Activated CD8-positive, alpha-beta T cell treated with anti-CD3 and anti-CD28 coated beads for 36 hours (primary cell): ENCODE data around the gene PALS2. TPM values are rescaled to one million over a fixed set of nuclear protein-coding genes. Genes with fewer than 3 reads are reported as not detected.

ENCODE experiments used
- ATAC-seq: fragments of 200-7000 bp; cut with Tn5 transposase; one replicate; pipeline ENCODE4 v1.10.0; 2021; ENCODE audit warnings: mild to moderate bottlenecking, moderate library complexity
- CTCF ChIA-PET: fragments of 350-600 bp; sonication (Branson Sonifier 250); formaldehyde crosslinking; loops from one replicate; lab custom pipeline; 2021; ENCODE audit warnings: antibody characterized with exemption; lab: Charles Lee
- POLR2A ChIA-PET: fragments of 350-600 bp; sonication (Branson Sonifier 250); formaldehyde crosslinking; loops from one replicate; lab custom pipeline; 2021; ENCODE audit warnings: antibody characterized with exemption; lab: Charles Lee
- DNase-seq: peaks from one replicate; pipeline ENCODE4 v3.0.0-alpha.2; 2020
- H3K27ac Mint-ChIP-seq: one replicate; pipeline ENCODE4 v1.8.0; 2021; ENCODE audit warnings: mild to moderate bottlenecking, mixed read lengths
- H3K27me3 Mint-ChIP-seq: one replicate; pipeline ENCODE4 v1.8.0; 2021; ENCODE audit warnings: mixed read lengths
- H3K36me3 Mint-ChIP-seq: one replicate; pipeline ENCODE4 v1.8.0; 2021; ENCODE audit warnings: low read depth, mixed read lengths
- H3K4me1 Mint-ChIP-seq: one replicate; pipeline ENCODE4 v1.8.0; 2021; ENCODE audit warnings: low read depth, mixed read lengths
- H3K4me3 Mint-ChIP-seq: one replicate; pipeline ENCODE4 v1.8.0; 2021; ENCODE audit warnings: mild to moderate bottlenecking, moderate library complexity, mixed read lengths
- H3K9me3 Mint-ChIP-seq: one replicate; pipeline ENCODE4 v1.8.0; 2021; ENCODE audit warnings: mixed read lengths
- CTCF ChIP-seq: fragments of 200-600 bp; IDR thresholded peaks from one replicate; pipeline ENCODE4 v1.8.0; 2022; ENCODE audit warnings: antibody characterized with exemption, mild to moderate bottlenecking
- intact Hi-C: fragments of 100-400 bp; cut with micrococcal nuclease; formaldehyde crosslinking; loops from one replicate; pipeline ENCODE4 v1.10.0; 2022
- total RNA-seq, 2 experiments: library from RNA; stranded (reverse); gene quantifications; one replicate each; pipeline ENCODE4 v1.2.3, GENCODE V29; 2021

Gene PALS2
- total RNA-seq, 2 experiments from 2014 or later = 32.6 to 40.4 TPM

GRCh38 chr7:24608504-24608903 lies 35.3 kb downstream of the PALS2 start:
- CTCF ChIA-PET = no interaction called here
- DNase-seq (no peak), ATAC-seq (no peak)
- H3K27ac Mint-ChIP-seq = no peak overlapping the region
- no peak for TF ChIP-seq CTCF
- H3K4me1 Mint-ChIP-seq = peaks cover 23% of the 10 kb centered on the region
- POLR2A ChIA-PET = no interaction called here
- peaks cover under 1% of the 10 kb centered on the region for H3K9me3 Mint-ChIP-seq
- H3K36me3 Mint-ChIP-seq = peaks cover 9% of the 10 kb centered on the region
- intact Hi-C loops = no loop called here
- no peak overlapping the region for H3K4me3 Mint-ChIP-seq
- H3K27me3 Mint-ChIP-seq = no peaks in the 10 kb centered on the region

- no peak for TF ChIP-seq CTCF
- DNase-seq (no peak), ATAC-seq (no peak)
- H3K36me3 Mint-ChIP-seq = peaks cover 11% of the 10 kb centered on the region
- peaks cover 23% of the 10 kb centered on the region for H3K4me1 Mint-ChIP-seq
- CTCF ChIA-PET = no interaction called here
- H3K9me3 Mint-ChIP-seq = peaks cover 5% of the 10 kb centered on the region
- H3K4me3 Mint-ChIP-seq = no peak overlapping the region
- POLR2A ChIA-PET = no interaction called here
- intact Hi-C loops = no loop called here
- H3K27me3 Mint-ChIP-seq = no peaks in the 10 kb centered on the region
- no peak overlapping the region for H3K27ac Mint-ChIP-seq
These were observed 35.8 kb downstream of the PALS2 start for GRCh38 chr7:24609059-24609458.

GRCh38 chr7:24609570-24609969 lies 36.3 kb downstream of the PALS2 start:
- Mint-ChIP-seq H3K4me3 (no peak overlapping the region), H3K27me3 (no peaks in the 10 kb centered on the region), H3K36me3 (peaks cover 11% of the 10 kb centered on the region), H3K4me1 (peaks cover 23% of the 10 kb centered on the region), H3K9me3 (peaks cover 8% of the 10 kb centered on the region), H3K27ac (no peak overlapping the region)
- intact Hi-C loops = no loop called here
- ChIA-PET CTCF (no interaction called here), POLR2A (no interaction called here)
- no peak for ATAC-seq
- no peak for TF ChIP-seq CTCF
- DNase-seq = no peak

GRCh38 chr7:24611130-24611529 lies 37.9 kb downstream of the PALS2 start:
- Mint-ChIP-seq H3K27me3 (no peaks in the 10 kb centered on the region), H3K4me3 (no peak overlapping the region), H3K27ac (no peak overlapping the region), H3K4me1 (peaks cover 23% of the 10 kb centered on the region), H3K9me3 (peaks cover 15% of the 10 kb centered on the region), H3K36me3 (peaks cover 20% of the 10 kb centered on the region)
- TF ChIP-seq CTCF = no peak
- ChIA-PET POLR2A (no interaction called here), CTCF (no interaction called here)
- DNase-seq = no peak
- ATAC-seq = no peak
- intact Hi-C loops = no loop called here

- Mint-ChIP-seq H3K36me3 (peaks cover 29% of the 10 kb centered on the region), H3K27ac (no peak overlapping the region), H3K27me3 (no peaks in the 10 kb centered on the region), H3K9me3 (peaks cover 29% of the 10 kb centered on the region), H3K4me3 (no peak overlapping the region), H3K4me1 (peaks cover 12% of the 10 kb centered on the region)
- no peak for TF ChIP-seq CTCF
- ChIA-PET POLR2A (no interaction called here), CTCF (no interaction called here)
- intact Hi-C loops = no loop called here
- ATAC-seq (no peak), DNase-seq (no peak)
These were observed 44.8 kb downstream of the PALS2 start for GRCh38 chr7:24617957-24618616.
